Activated CD4-positive, alpha-beta T cell treated with anti-CD3 and anti-CD28 coated beads, Interleukin-2, amount 10 ng/mL, durations not matched to agents 24 days and 14 days (primary cell): ENCODE data around the gene ZNF513. TPM values are rescaled to one million over a fixed set of nuclear protein-coding genes. Genes with fewer than 3 reads are reported as not detected.
"Not testable (repeated sequence)": the region's sequence is repeated elsewhere in the genome, so short reads cannot be mapped to it uniquely, and the experiment has no call there.

Experiments used
- DNase-seq: peaks from one replicate; pipeline ENCODE4 v3.0.0; 2022
- H3K27ac Mint-ChIP-seq: one replicate; pipeline ENCODE4 v1.8.0; 2022; ENCODE audit warnings: mild to moderate bottlenecking, mixed read lengths
- H3K27me3 Mint-ChIP-seq: one replicate; pipeline ENCODE4 v1.8.0; 2022; ENCODE audit warnings: mixed read lengths
- H3K36me3 Mint-ChIP-seq: one replicate; pipeline ENCODE4 v1.8.0; 2022; ENCODE audit warnings: low read depth, mild to moderate bottlenecking, mixed read lengths
- H3K4me1 Mint-ChIP-seq: one replicate; pipeline ENCODE4 v1.8.0; 2021; ENCODE audit warnings: mixed read lengths
- H3K4me3 Mint-ChIP-seq: one replicate; pipeline ENCODE4 v1.8.0; 2022; ENCODE audit warnings: mild to moderate bottlenecking, moderate library complexity, mixed read lengths
- H3K9me3 Mint-ChIP-seq: one replicate; pipeline ENCODE4 v1.8.0; 2021; ENCODE audit warnings: mixed read lengths
- intact Hi-C: fragments of 100-400 bp; cut with micrococcal nuclease; formaldehyde crosslinking; loops from one replicate; pipeline ENCODE4 v1.15.1; 2023
- total RNA-seq: library from RNA; stranded (reverse); gene quantifications from 2 replicates; pipeline ENCODE4 v1.2.3, GENCODE V29; 2022

The ZNF513 gene
- total RNA-seq, 1 donor from 2014 or later = 13.5 TPM

GRCh38 chr2:27356382-27357181 is 24.0 kb downstream of the ZNF513 start, which contains the start of gene GTF3C2:
TSS of gene GTF3C2 (minus strand) at chr2:27356764. CDS start at chr2:27343554, 13,210 bp downstream.
- peaks cover 2% of the 10 kb centered on the region for H3K27me3 Mint-ChIP-seq
- peak; percentile 97 for DNase-seq
- peaks cover 42% of the 10 kb centered on the region for H3K4me1 Mint-ChIP-seq
- peak within 1 kb of the TSS; percentile 99 for H3K4me3 Mint-ChIP-seq
- peak within 1 kb of the TSS; percentile 100 for H3K27ac Mint-ChIP-seq
- peaks cover 29% of the 10 kb centered on the region for H3K36me3 Mint-ChIP-seq
- no peaks in the 10 kb centered on the region for H3K9me3 Mint-ChIP-seq
- intact Hi-C loops = loop anchor here (1.0 to 5.0 kb wide), 9 partner anchors 14 to 324 kb away; partner anchors contain the start of genes CAD, CCDC121, EIF2B4 and GPN1

- H3K9me3 Mint-ChIP-seq = no peaks in the 10 kb centered on the region
- intact Hi-C loops = loop anchor here (1.0 to 5.0 kb wide), 9 partner anchors 14 to 323 kb away; partner anchors contain the start of genes CAD, CCDC121, EIF2B4 and GPN1
- peaks cover 45% of the 10 kb centered on the region for H3K4me1 Mint-ChIP-seq
- peak overlapping the region; percentile 100 for H3K27ac Mint-ChIP-seq
- peak overlapping the region; percentile 99 for H3K4me3 Mint-ChIP-seq
- peaks cover 28% of the 10 kb centered on the region for H3K36me3 Mint-ChIP-seq
- H3K27me3 Mint-ChIP-seq = peaks cover 2% of the 10 kb centered on the region
- DNase-seq = peak; percentile 88
Measured at GRCh38 chr2:27356056-27356381, 24.5 kb downstream of the ZNF513 start.

GRCh38 chr2:27354597-27354927 is 26.0 kb downstream of the ZNF513 start:
- Mint-ChIP-seq H3K36me3 (peaks cover 27% of the 10 kb centered on the region), H3K4me3 (peak overlapping the region; percentile 60), H3K9me3 (no peaks in the 10 kb centered on the region), H3K4me1 (peaks cover 48% of the 10 kb centered on the region), H3K27me3 (peaks cover 2% of the 10 kb centered on the region), H3K27ac (no peak overlapping the region)
- no peak for DNase-seq
- intact Hi-C loops = no loop called here

GRCh38 chr2:27353762-27354596 is 26.6 kb downstream of the ZNF513 start:
- peaks cover 29% of the 10 kb centered on the region for H3K36me3 Mint-ChIP-seq
- H3K4me1 Mint-ChIP-seq = peaks cover 51% of the 10 kb centered on the region
- H3K4me3 Mint-ChIP-seq = peak overlapping the region; percentile 60
- no peaks in the 10 kb centered on the region for H3K9me3 Mint-ChIP-seq
- H3K27me3 Mint-ChIP-seq = peaks cover 2% of the 10 kb centered on the region
- peak overlapping the region; percentile 60 for H3K27ac Mint-ChIP-seq
- DNase-seq = no peak
- intact Hi-C loops = no loop called here

- intact Hi-C loops, H3K27me3 Mint-ChIP-seq: not testable (repeated sequence)
- H3K4me3 Mint-ChIP-seq = peak overlapping the region; percentile 35
Measured at GRCh38 chr2:27353386-27353761, 27.2 kb downstream of the ZNF513 start.

DNA sequence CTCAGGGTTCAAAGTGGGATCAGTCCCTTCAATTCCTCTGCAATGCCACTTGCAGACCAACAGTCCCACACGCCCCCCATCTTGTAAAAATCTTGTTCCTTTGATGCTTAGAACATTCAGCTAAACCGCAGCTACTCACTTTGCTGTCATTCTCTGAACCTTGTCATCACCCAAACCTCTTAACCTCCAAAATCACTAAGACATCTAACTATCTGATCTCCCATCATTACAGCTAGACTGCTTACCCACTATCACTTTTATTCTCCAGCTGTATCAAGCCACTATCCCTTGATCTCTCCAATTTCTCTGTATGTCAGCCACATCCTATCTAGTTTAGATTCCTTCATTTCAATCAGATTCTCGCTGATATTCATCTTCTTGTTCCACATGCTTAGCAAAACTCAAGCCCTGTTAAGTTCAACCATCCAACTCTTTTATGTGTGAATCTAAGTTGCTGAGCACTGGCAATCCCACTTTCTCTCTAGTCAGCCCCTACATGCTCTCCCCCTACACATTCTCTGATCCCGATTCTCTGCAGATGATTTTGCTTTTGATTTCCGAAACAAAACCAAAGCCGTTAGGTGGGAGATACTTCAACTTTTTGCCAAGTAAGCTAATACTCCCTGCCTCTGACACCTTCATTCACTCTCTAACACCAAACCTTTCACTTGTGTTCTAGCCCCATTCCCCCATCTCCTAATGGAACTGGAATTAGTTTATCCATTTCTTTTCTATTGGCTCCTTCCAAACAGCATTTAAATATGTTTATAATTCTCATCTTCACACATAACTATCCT is 28.5 kb downstream of the ZNF513 start:
- peaks cover 2% of the 10 kb centered on the region for H3K27me3 Mint-ChIP-seq
- peaks cover 25% of the 10 kb centered on the region for H3K36me3 Mint-ChIP-seq
- H3K4me3 Mint-ChIP-seq = peak overlapping the region; percentile 26
- H3K9me3 Mint-ChIP-seq = no peaks in the 10 kb centered on the region
- H3K27ac Mint-ChIP-seq = peak overlapping the region; percentile 3
- DNase-seq = no peak
- H3K4me1 Mint-ChIP-seq = peaks cover 39% of the 10 kb centered on the region
- intact Hi-C loops = no loop called here

More at GRCh38 chr2:27353386-27353761, 27.2 kb downstream of the ZNF513 start:
- DNase-seq, H3K27ac Mint-ChIP-seq, H3K9me3 Mint-ChIP-seq: not testable (repeated sequence)
- H3K4me1 Mint-ChIP-seq = peaks cover 47% of the 10 kb centered on the region
- peaks cover 26% of the 10 kb centered on the region for H3K36me3 Mint-ChIP-seq

DNA sequence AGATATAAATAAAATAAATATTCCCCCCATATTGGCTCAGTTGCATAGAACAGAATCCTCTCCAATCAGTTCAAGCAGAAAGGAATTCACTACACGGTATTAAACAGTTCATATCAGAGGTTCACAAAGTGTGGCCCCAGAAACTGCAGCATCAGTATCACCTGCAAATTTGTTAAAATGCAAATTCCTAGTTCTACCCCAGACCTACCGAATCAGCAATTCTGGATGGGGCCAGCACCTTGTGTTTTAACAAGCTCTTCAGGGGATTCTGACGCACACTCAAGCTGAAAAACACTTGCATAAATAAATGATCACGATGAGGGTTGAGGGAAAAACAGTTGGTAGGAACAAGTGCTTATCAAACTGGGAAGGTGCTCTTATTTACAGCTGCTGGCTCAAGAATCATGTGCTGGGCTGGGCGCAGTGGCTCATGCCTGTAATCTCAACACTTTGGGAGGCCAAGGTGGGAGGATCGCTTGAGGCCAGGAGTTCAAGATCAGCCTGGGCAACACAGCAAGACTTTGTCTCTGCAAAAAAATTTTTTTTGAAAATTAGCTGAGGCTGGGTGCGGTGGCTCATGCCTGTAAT is 30.3 kb downstream of the ZNF513 start:
- intact Hi-C loops = no loop called here
- H3K9me3 Mint-ChIP-seq = no peaks in the 10 kb centered on the region
- DNase-seq = no peak
- H3K4me3 Mint-ChIP-seq = no peak overlapping the region
- H3K4me1 Mint-ChIP-seq = peaks cover 29% of the 10 kb centered on the region
- no peaks in the 10 kb centered on the region for H3K27me3 Mint-ChIP-seq
- no peak overlapping the region for H3K27ac Mint-ChIP-seq
- H3K36me3 Mint-ChIP-seq = peaks cover 27% of the 10 kb centered on the region

GRCh38 chr2:27347641-27348040 is 32.9 kb downstream of the ZNF513 start:
- Mint-ChIP-seq H3K4me1 (peaks cover 18% of the 10 kb centered on the region), H3K27me3 (no peaks in the 10 kb centered on the region), H3K4me3 (no peak overlapping the region), H3K27ac (no peak overlapping the region), H3K36me3 (peaks cover 34% of the 10 kb centered on the region), H3K9me3 (no peaks in the 10 kb centered on the region)
- no peak for DNase-seq
- intact Hi-C loops = no loop called here

DNA sequence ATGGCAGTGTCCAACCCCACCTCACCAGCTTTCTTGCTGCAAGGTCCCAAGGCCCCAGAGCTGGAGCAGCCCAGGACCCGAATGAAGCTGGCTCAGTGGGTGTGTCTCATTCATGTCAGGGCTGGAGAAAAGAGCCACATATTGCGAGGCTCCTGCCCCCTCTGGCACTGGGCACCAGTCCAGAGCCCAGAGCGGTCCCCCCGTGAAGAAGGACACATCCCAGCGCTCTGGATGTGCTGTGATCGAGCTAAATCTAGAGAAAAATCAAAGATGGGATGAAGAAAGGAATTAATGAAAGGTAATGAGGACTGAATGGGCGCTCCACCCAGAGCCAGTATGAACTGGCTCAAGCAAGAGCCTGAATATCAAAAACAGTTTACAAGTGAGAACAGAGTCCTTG is 44.4 kb downstream of the ZNF513 start:
- intact Hi-C loops = no loop called here
- H3K27me3 Mint-ChIP-seq = no peaks in the 10 kb centered on the region
- peaks cover 46% of the 10 kb centered on the region for H3K36me3 Mint-ChIP-seq
- H3K4me3 Mint-ChIP-seq = no peak overlapping the region
- no peak for DNase-seq
- no peaks in the 10 kb centered on the region for H3K9me3 Mint-ChIP-seq
- no peaks in the 10 kb centered on the region for H3K4me1 Mint-ChIP-seq
- no peak overlapping the region for H3K27ac Mint-ChIP-seq

- no peak for DNase-seq
- H3K36me3 Mint-ChIP-seq = peaks cover 46% of the 10 kb centered on the region
- no peaks in the 10 kb centered on the region for H3K9me3 Mint-ChIP-seq
- H3K4me1 Mint-ChIP-seq = no peaks in the 10 kb centered on the region
- H3K4me3 Mint-ChIP-seq = no peak overlapping the region
- peak overlapping the region; percentile 46 for H3K27ac Mint-ChIP-seq
- H3K27me3 Mint-ChIP-seq = no peaks in the 10 kb centered on the region
- intact Hi-C loops = no loop called here
Measured at GRCh38 chr2:27335311-27335710, 45.2 kb downstream of the ZNF513 start.

Other genes starting within 250 kb of the ZNF513 start
- gene PREB, start 246.1 kb downstream of the ZNF513 start, total RNA-seq = 85.4 and 88.3 TPM in 2 replicates
- gene PRR30, start 241.3 kb downstream of the ZNF513 start, total RNA-seq = not detected in 2 replicates
- not detected in 2 replicates for gene TCF23, start 231.7 kb downstream of the ZNF513 start, total RNA-seq
- 109 and 120 TPM in 2 replicates for gene ATRAID, start 168.7 kb downstream of the ZNF513 start, total RNA-seq
- 87.1 and 97.9 TPM in 2 replicates for gene SLC5A6, start 168.5 kb downstream of the ZNF513 start, total RNA-seq
- 144 and 159 TPM in 2 replicates for gene CAD, start 163.4 kb downstream of the ZNF513 start, total RNA-seq
- gene SLC30A3, start 117.7 kb downstream of the ZNF513 start, total RNA-seq = 1.4 and 2.2 TPM in 2 replicates
- gene DNAJC5G, start 105.3 kb downstream of the ZNF513 start, total RNA-seq = not detected in 2 replicates
- gene TRIM54, start 98.3 kb downstream of the ZNF513 start, total RNA-seq = 0.33 and 0.47 TPM in 2 replicates
- 1.9 and 2.7 TPM in 2 replicates for gene UCN, start 72.3 kb downstream of the ZNF513 start, total RNA-seq
- 86.8 and 89.1 TPM in 2 replicates for gene MPV17, start 57.6 kb downstream of the ZNF513 start, total RNA-seq
- gene GTF3C2, start 24.0 kb downstream of the ZNF513 start, total RNA-seq = 80.1 and 83.8 TPM in 2 replicates
- 51.2 and 52.0 TPM in 2 replicates for gene EIF2B4, start 10.4 kb downstream of the ZNF513 start, total RNA-seq
- 120 and 128 TPM in 2 replicates for gene SNX17, start 10.1 kb downstream of the ZNF513 start, total RNA-seq
- gene PPM1G, start 28.9 kb upstream of the ZNF513 start, total RNA-seq = 165 and 167 TPM in 2 replicates
- gene NRBP1, start 47.9 kb upstream of the ZNF513 start, total RNA-seq = 93.9 and 94.7 TPM in 2 replicates
- gene KRTCAP3, start 61.6 kb upstream of the ZNF513 start, total RNA-seq = 4.6 and 5.2 TPM in 2 replicates
- 12.4 and 12.9 TPM in 2 replicates for gene IFT172, start 109.0 kb upstream of the ZNF513 start, total RNA-seq
- gene FNDC4, start 114.5 kb upstream of the ZNF513 start, total RNA-seq = not detected in 2 replicates
- gene GCKR, start 116.1 kb upstream of the ZNF513 start, total RNA-seq = not detected in 2 replicates
- gene ZNF512, start 202.3 kb upstream of the ZNF513 start, total RNA-seq = 29.0 and 32.7 TPM in 2 replicates
- gene CCDC121, start 248.3 kb upstream of the ZNF513 start, total RNA-seq = 0.54 and 0.63 TPM in 2 replicates
- 51.0 and 55.4 TPM in 2 replicates for gene GPN1, start 248.3 kb upstream of the ZNF513 start, total RNA-seq